Hepatocyte (in vitro differentiated cells): ENCODE data around the gene MEF2A.

Experiments used
- EZH2 ChIP-seq: fragments of 200-600 bp; sonication (generic); IDR thresholded peaks from 2 replicates; pipeline ENCODE4 v1.6.1; 2016; ENCODE audit warnings: antibody characterized with exemption, mild to moderate bottlenecking, borderline replicate concordance
- EZH2phosphoT487 ChIP-seq: fragments of 200-600 bp; sonication (generic); IDR thresholded peaks from one replicate; pipeline ENCODE4 v1.6.1; 2018; ENCODE audit warnings: antibody characterized with exemption, mild to moderate bottlenecking, low read depth, moderate library complexity; ENCODE audit not compliant: unreplicated experiment, severe bottlenecking
- TF ChIP-seq, protein P1 (sequence below): fragments of 200-600 bp; sonication (generic); IDR thresholded peaks from 2 replicates; pipeline ENCODE4 v1.5.1; 2016; ENCODE audit warnings: antibody characterized with exemption, mild to moderate bottlenecking; ENCODE audit not compliant: poor library complexity

GRCh38 chr15:99616129-99616528 is 50.3 kb downstream of the MEF2A start:
- TF ChIP-seq, protein P1, sequence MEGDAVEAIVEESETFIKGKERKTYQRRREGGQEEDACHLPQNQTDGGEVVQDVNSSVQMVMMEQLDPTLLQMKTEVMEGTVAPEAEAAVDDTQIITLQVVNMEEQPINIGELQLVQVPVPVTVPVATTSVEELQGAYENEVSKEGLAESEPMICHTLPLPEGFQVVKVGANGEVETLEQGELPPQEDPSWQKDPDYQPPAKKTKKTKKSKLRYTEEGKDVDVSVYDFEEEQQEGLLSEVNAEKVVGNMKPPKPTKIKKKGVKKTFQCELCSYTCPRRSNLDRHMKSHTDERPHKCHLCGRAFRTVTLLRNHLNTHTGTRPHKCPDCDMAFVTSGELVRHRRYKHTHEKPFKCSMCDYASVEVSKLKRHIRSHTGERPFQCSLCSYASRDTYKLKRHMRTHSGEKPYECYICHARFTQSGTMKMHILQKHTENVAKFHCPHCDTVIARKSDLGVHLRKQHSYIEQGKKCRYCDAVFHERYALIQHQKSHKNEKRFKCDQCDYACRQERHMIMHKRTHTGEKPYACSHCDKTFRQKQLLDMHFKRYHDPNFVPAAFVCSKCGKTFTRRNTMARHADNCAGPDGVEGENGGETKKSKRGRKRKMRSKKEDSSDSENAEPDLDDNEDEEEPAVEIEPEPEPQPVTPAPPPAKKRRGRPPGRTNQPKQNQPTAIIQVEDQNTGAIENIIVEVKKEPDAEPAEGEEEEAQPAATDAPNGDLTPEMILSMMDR: no peak
- TF ChIP-seq EZH2 (no peak), EZH2phosphoT487 (no peak)
